ENCODE measurements around the gene GALNT10.

GALNT10 gene

DNA sequence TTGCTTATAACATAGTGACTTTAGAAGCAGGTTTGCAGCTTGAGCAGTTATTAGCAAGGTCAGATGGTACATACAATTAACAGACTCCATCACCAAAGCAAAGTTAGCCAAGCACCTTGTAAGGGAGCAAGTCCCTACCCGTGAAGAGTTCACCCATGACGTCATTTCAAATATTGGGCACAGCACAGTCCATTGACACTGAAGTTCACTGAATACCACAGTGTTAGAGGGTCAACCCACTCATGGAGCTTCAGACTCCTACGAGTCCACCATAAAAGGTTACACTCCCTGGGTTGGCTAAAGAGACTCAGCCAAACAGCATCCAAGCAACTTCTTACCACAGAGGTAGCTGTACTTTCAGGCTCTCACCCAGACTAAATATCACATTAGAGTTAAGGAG, 77.5 kb downstream of the GALNT10 start:
- DNase-seq: no peak

DNA sequence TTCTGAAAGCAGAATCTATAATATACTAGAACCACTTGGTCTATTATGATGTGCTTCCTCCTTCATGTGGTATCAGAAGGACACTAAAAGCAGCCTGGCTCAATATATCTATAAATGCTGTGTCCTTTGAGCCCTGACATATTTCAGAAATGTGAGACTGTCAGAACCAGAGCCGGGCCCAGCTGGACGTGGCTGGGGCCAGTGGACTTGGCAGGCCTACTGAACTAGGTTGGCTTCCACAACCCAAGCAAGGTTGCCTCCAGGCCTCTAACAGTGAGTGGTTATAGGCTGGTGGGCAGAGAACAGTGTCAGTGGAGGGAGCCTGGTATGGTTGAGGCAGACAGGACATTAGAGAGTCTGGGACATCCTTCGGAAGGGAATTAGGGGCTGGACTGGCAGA, 78.9 kb downstream of the GALNT10 start:
- DNase-seq: no peak

DNA sequence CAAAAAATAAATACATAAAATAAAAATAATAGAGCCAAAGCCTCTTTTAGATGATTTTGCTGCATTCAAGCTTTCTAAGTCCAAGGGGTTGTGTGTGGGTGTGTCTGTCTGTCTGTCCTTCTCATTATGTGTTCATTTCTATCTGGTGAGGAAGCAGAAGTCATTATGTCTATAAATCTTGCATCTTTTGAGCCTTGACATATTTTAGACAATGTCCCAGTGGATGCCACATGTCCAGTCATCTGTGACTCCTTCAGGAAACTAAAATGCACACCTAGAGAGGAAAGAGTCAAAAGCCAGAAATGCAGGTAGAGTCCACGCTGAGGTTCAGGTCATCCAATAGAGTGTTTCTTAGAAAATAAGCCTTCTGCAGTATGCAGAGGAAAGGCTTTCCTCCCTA, 80.9 kb downstream of the GALNT10 start:
- no peak for DNase-seq

DNA sequence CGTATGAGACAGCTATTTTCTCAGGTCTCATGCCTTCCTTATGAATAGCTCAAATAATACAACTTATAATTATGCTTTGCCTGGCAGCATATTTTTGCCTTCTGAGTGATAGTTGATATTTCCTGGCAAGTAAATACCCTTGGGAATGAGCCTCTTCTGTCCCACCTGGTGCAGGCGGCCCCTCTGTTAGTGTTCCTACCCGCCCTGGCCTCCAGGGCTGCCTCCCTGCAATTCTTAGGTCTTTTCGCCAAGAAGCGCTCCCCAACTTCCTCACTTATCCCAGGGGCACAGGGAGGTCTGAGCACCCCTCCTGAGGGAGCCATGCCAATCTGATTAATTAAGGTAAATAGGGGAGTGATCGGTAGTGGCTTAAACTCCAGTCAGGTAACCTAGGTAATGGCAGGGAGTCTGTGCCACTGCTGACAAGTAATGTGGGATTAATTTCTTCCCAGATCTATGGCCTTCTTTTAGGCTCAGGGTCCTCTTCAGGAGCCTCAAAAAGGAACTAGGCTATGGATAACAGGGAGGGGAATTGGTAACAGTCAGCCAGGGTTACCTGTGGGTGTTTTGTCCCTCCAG, 81.5 kb downstream of the GALNT10 start:
- no peak for DNase-seq

GRCh38 chr5:154273028-154273617, 82.6 kb downstream of the GALNT10 start:
- DNase-seq: no peak

- no peak for DNase-seq
Observed at GRCh38 chr5:154273963-154274827, 83.7 kb downstream of the GALNT10 start.

- no peak for DNase-seq
Observed at GRCh38 chr5:154274828-154275185, 84.3 kb downstream of the GALNT10 start.

DNA sequence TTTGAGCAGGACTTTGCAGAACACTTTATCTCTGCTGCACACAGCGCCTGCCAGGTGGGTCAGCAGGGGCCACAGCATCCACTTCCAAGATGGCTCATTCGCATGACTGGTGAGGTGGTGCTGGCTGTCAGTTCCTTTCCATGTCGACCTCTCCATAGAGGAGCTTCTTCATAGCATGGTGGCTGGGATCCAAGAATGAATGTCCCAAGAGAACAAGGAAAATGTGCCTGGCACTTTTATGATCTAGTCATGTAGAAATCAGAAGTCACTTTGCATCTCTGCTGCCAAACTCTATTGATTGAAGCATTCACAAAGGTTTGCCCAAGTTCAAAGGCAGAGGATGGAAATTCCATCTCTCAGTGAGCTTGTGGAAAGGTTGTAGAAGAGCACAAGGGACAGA, 85.0 kb downstream of the GALNT10 start:
- no peak for DNase-seq

- no peak for DNase-seq
Observed at GRCh38 chr5:154276261-154276972, 85.9 kb downstream of the GALNT10 start.

DNA sequence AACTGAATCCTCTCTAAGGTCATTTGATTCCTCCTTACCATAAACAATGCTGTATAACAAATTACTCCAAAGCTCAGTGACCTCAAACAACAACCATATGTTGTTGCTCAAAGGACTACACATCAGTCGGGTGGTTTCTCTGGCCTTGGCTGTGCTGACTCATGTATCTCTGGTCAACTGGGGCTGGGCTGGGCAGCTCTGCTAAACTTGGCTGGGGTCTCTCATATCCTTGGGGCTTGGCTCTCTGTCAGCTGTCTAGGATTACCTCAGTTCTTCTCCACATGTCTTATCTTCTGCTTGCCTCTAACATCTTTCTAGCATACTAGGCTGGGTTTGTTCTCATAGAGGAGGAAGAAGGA, 86.4 kb downstream of the GALNT10 start:
- DNase-seq: no peak

GRCh38 chr5:154277499-154277898, 87.0 kb downstream of the GALNT10 start:
- DNase-seq: no peak

- no peak for DNase-seq
Observed at GRCh38 chr5:154278186-154278585, 87.7 kb downstream of the GALNT10 start.

DNA sequence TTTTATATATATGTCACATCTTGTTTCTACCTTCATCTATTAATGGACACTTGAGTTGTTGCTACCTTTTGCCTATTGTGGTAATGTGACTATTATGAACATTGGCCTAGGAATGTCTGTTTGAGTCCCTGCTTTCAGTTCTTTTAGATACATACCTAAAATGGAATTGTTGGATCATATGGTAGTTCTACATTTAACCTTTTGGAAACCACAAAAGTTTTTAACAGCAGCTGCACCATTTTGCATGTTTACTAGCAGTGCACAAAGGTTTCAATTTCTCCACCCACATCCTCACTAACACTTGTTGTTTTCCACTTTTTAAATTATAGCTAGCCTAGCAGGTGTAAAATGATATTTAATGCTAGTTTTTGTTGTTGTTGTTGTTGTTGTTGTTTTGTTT, 88.4 kb downstream of the GALNT10 start:
- DNase-seq: no peak

- no peak for DNase-seq
Observed at GRCh38 chr5:154284433-154284832, 93.9 kb downstream of the GALNT10 start.

- DNase-seq: no peak
Observed at GRCh38 chr5:154285661-154286408, 95.3 kb downstream of the GALNT10 start.

DNA sequence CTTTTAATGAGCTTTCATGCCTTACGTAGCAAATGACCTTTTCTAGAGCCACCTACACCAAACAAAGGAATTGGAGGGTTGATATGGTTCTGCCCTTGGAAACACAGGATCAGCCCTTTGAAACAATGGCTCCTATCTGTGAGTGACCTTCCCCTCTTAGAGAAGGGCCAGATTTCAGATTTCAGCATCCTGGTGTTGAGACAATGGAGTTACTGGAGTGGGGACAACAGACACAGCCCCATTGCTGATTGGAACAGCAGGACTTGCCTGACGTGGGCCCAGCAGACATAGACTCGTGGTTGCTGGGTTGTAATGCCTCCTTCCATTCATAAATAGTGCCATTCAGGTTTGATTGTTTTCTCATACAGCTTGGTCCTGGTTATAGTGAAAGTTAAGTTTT, 96.0 kb downstream of the GALNT10 start:
- no peak for DNase-seq

DNA sequence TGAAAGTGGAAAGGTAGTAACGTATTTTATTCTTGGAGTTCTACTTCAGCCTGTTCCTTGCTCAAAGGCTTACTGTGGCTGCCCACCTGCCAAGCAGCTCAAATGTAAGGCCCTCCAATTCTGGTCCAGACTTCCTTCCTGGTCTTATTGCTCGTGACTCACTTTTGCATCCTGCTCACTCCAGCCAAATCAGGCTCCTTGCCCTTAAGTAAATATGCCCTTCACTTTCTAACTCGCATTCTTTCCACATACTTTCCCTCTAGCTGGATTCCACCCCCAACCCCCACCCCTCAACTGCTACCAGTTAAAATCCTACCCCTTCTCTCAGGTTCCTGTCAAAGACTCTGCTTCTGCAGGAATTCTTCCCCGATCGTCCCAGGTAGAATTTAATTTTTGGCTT, 96.6 kb downstream of the GALNT10 start:
- no peak for DNase-seq

DNA sequence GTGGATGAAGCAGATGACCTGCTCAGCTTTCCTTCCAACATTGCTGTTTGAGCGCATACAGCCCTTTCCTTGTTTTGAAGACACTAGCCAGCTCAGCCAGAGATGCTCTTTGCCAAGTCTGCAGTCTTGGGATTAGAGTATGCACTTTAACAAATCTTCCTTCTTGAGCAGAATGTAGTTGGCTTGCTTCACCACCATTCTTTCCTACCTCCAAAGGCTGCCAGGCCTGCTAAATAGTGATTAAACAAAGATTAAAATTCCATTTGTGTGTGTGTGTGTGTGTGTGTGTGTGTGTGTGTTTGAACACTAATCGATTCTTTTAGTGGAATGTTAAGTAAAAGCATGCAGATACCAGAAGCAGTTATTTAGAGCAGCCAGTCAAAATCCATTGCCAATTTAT, 97.6 kb downstream of the GALNT10 start:
- no peak for DNase-seq

GRCh38 chr5:154291917-154292316, 101.4 kb downstream of the GALNT10 start:
- no peak for DNase-seq

GRCh38 chr5:154293219-154293618, 102.7 kb downstream of the GALNT10 start:
- DNase-seq: no peak

GRCh38 chr5:154295551-154295950, 105.0 kb downstream of the GALNT10 start:
- no peak for DNase-seq

DNA sequence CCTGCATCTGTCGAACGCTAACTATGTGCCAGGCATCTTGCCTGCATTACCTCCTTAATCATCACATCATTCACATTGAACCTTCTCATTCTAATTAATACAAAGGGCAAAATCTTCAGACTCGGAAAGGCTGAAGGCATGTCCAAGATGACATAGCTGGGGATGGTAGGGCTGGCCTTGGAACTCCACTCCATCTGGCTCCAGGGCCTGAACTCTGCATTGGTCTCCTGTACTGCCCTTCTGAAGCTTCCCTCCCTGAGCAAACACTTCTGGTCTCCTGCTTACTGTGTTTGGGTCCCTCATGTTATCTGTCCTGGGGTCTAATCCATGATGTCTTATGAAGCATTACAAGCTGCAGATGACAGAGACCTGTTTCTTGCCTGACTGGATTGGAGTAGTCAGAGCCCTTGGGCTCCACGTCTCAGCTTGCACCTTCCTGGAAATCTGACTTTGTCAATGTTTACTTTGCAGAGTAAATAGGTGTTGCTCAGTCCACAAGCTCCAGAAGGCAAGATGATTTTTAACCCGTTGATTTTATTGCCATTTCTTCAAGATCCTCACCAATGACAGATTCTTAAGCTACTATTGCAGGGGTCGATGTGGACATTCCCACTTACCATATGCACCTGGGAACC, 106.1 kb downstream of the GALNT10 start:
- no peak for DNase-seq

DNA sequence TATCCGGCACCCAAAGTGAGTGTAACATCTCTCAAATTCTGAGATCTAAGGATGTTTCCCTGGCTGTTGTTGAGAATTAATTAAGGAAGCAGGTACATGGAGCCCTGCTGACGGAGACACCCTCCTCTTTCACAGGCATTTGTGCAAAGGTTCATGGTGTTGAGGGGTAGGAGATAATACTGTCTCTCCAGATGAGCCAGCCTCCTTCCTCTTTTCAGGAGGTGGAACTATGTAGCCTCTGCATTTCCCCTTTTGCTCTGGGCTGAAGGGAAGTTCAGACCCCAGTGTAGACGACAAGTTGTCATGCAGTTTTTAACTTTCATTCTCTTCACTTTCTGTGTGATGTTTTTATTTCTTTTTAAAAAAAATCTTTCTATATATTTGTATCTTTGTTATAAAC, 107.5 kb downstream of the GALNT10 start:
- no peak for DNase-seq
